Thoracic aorta (tissue), 2 donors: ENCODE results near the gene MCM9. TPM values are rescaled to one million over a fixed set of nuclear protein-coding genes. Genes with fewer than 3 reads are reported as not detected.
"Not testable (repeated sequence)": the region's sequence is repeated elsewhere in the genome, so short reads cannot be mapped to it uniquely, and the experiment has no call there.

Experiments used
- ATAC-seq: fragments of 150-250 bp; one replicate; pipeline ENCODE4 v1.8.0; 2017; ENCODE audit warnings: low read depth; ENCODE audit not compliant: insufficient number of reproducible peaks, low FRiP score
- DNase-seq: peaks from one replicate; pipeline ENCODE4 v3.0.0-alpha.2; 2020; ENCODE audit warnings: low spot score
- H3K27ac ChIP-seq, 2 donors: fragments of 200-600 bp; sonication (generic); 1 replicate in 1 of 2; 2 replicates in 1 of 2; pipeline ENCODE4 v1.5.1; 2016; ENCODE audit warnings: mild to moderate bottlenecking in 2 of 2, moderate library complexity in 2 of 2
- H3K27me3 ChIP-seq: fragments of 200-600 bp; sonication (generic); replicated peaks from 2 replicates; pipeline ENCODE4 v1.6.0; 2016; ENCODE audit warnings: mild to moderate bottlenecking; ENCODE audit not compliant: insufficient read depth
- H3K36me3 ChIP-seq: fragments of 200-600 bp; sonication (generic); one replicate; pipeline ENCODE4 v1.5.1; 2016
- H3K4me1 ChIP-seq, 2 donors: fragments of 200-600 bp; sonication (generic); 1 replicate in 1 of 2; 2 replicates in 1 of 2; pipeline versions ENCODE4 v1.5.1 to v1.6.0; 2016; ENCODE audit warnings: low read depth in 2 of 2, mild to moderate bottlenecking in 1 of 2; ENCODE audit not compliant: control insufficient read depth in 1 of 2
- H3K4me3 ChIP-seq: fragments of 200-600 bp; sonication (generic); 2 replicates; pipeline ENCODE4 v1.5.1; 2016; ENCODE audit warnings: mild to moderate bottlenecking
- H3K9me3 ChIP-seq: fragments of 200-600 bp; sonication (generic); 2 replicates; pipeline ENCODE4 v1.5.1; 2016
- total RNA-seq, 2 donors: library from RNA; depleted of rRNA; stranded (reverse); fragments of >200 nt; gene quantifications; one replicate each; pipeline versions ENCODE4 v1.1.0 to v1.2.3, GENCODE V29; 2016
- TF ChIP-seq, protein P1 (sequence below): fragments of 200-600 bp; sonication (generic); IDR thresholded peaks from one replicate; pipeline ENCODE4 v1.5.1; 2019; ENCODE audit warnings: antibody characterized with exemption

The MCM9 gene
- total RNA-seq, 2 donors from 2014 or later, result 14.1 to 22.2 TPM

DNA sequence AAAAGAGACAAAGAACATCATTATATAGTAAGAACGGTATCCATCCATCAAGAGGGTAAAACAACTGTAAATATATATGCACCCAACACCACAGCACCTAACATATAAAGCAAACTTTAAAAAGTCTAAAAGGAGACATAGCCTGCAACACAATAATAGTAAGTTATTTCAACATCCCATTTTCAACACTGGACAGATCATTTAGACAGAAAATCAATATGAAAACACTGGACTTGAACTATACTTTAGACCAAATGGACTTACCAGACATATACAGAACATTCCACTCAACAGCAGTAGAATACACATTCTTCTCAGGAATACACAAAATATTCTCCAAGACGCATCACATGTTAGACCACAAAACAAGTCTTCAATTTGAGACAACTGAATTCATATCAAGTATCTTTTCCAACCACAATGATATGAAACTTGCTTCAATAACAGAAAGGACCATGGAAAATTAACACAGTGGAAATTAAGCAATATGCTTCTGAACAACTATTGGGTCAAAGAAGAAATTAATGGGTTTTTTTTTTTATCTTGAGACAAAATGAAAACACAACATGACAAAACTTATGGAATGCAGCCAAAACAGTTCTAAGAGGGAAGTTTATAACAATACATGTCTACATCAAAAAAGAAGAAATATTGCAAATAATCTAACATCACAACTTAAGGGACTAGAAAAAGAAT lies 64.9 kb downstream of the MCM9 start:
- no peaks in the 10 kb centered on the region for H3K36me3 ChIP-seq
- no peak overlapping the region for H3K27ac ChIP-seq
- no peaks in the 10 kb centered on the region for H3K9me3 ChIP-seq
- no peak for ATAC-seq
- DNase-seq, result no peak
- TF ChIP-seq, protein P1, sequence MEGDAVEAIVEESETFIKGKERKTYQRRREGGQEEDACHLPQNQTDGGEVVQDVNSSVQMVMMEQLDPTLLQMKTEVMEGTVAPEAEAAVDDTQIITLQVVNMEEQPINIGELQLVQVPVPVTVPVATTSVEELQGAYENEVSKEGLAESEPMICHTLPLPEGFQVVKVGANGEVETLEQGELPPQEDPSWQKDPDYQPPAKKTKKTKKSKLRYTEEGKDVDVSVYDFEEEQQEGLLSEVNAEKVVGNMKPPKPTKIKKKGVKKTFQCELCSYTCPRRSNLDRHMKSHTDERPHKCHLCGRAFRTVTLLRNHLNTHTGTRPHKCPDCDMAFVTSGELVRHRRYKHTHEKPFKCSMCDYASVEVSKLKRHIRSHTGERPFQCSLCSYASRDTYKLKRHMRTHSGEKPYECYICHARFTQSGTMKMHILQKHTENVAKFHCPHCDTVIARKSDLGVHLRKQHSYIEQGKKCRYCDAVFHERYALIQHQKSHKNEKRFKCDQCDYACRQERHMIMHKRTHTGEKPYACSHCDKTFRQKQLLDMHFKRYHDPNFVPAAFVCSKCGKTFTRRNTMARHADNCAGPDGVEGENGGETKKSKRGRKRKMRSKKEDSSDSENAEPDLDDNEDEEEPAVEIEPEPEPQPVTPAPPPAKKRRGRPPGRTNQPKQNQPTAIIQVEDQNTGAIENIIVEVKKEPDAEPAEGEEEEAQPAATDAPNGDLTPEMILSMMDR, result no peak
- H3K27me3 ChIP-seq, result no peaks in the 10 kb centered on the region
- peaks cover 8 to 10% of the 10 kb centered on the region in 2 donors for H3K4me1 ChIP-seq
- H3K4me3 ChIP-seq, result no peak overlapping the region

DNA sequence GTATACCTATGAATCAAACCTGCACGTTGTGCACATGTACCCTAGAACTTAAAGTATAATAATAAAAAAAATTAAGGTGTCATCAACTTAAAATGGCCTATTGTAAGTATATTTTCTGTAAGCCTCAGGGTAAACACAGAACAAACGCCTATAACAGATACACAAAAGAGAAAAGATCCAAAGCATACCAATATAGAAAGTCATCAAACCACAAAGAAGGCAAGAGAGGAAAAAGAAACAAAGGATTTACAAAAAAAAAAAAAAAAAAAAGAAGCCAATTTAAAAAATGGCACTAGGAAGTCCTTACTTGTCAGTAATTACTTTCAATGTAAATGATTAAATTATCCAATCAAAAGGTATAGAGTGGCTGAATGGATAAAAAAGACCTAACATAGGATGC lies 65.6 kb downstream of the MCM9 start:
- H3K27me3 ChIP-seq, result no peaks in the 10 kb centered on the region
- H3K4me1 ChIP-seq, result peaks cover 15 to 16% of the 10 kb centered on the region in 2 donors
- TF ChIP-seq, protein P1, result no peak
- no peak for ATAC-seq
- H3K27ac ChIP-seq, result no peak overlapping the region
- no peak overlapping the region for H3K4me3 ChIP-seq
- DNase-seq, result no peak
- H3K36me3 ChIP-seq, result no peaks in the 10 kb centered on the region
- H3K9me3 ChIP-seq, result no peaks in the 10 kb centered on the region

DNA sequence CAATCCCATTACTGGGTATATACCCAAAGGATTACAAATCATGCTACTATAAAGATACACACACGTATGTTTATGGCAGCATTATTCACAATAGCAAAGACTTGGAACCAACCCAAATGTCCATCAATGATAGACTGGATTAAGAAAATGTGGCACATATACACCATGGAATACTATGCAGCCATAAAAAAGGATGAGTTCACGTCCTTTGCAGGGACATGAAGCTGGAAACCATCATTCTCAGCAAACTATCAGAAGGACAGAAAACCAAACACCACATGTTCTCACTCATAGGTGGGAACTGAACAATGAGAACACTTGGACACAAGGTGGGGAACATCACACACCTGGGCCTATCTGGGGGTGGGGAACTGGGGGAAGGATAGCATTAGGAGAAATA lies 66.1 kb downstream of the MCM9 start:
- not testable (repeated sequence) for H3K9me3 ChIP-seq, H3K36me3 ChIP-seq, DNase-seq, H3K4me3 ChIP-seq, H3K27me3 ChIP-seq, H3K27ac ChIP-seq, ATAC-seq
- H3K4me1 ChIP-seq, result peaks cover 15 to 16% of the 10 kb centered on the region in 2 donors

DNA sequence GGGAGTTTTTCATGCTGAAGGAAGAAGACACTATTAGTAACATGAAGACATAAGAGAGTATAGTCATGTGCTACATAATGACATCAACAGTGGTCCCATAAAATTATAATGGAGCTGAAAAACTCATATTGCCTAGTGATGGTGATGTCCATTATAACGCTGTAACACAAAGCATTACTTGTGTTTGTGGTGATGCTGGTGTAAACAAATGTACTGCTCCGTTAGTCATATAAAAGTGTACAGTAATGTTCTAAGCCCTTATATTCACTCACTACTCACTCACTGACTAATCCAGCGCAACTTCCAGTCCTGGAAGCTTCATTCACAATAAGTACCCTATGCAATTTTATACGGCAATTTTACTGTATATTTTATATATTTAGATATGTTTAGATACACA lies 67.8 kb downstream of the MCM9 start:
- Histone ChIP-seq H3K36me3 (no peaks in the 10 kb centered on the region), H3K27me3 (no peaks in the 10 kb centered on the region), H3K27ac (no peak overlapping the region), H3K4me3 (no peak overlapping the region), H3K9me3 (no peaks in the 10 kb centered on the region), H3K4me1 (peaks cover 15 to 16% of the 10 kb centered on the region in 2 donors)
- ATAC-seq, result no peak
- TF ChIP-seq, protein P1, result no peak
- DNase-seq, result no peak

DNA sequence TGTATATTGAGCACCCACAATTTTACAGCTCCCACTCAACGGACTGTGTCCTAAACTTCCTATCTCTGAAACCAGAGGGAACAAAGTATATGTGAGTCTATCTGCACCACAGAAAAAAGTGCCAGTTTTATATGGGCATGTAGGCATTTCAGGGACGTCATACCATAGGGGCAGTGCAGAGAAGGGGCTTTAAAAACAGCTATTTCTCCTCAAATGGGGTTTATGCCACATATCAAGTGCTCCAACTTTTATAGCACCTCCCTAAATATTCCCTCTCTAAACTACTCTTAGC lies 69.9 kb downstream of the MCM9 start:
- Histone ChIP-seq H3K4me3 (no peak overlapping the region), H3K4me1 (peaks cover 10 to 11% of the 10 kb centered on the region in 2 donors), H3K36me3 (no peaks in the 10 kb centered on the region), H3K9me3 (no peaks in the 10 kb centered on the region), H3K27ac (no peak overlapping the region), H3K27me3 (no peaks in the 10 kb centered on the region)
- TF ChIP-seq, protein P1, result no peak
- ATAC-seq, result no peak
- DNase-seq, result no peak
